Lung (tissue), 12 donors: ENCODE results near the gene TMEM17. TPM values are rescaled to one million over a fixed set of nuclear protein-coding genes. Genes with fewer than 3 reads are reported as not detected.

ENCODE experiments used
- ATAC-seq: fragments of 200-7000 bp; cut with Tn5 transposase; one replicate; pipeline ENCODE4 v1.9.1; 2020; ENCODE audit warnings: moderate number of reproducible peaks; ENCODE audit not compliant: insufficient read depth, low FRiP score
- DNase-seq, 3 donors: peaks; one replicate each; pipeline ENCODE4 v3.0.0-alpha.2; 2013 to 2017
- H3K27ac ChIP-seq, 2 donors: one replicate each; pipeline ENCODE4 v1.5.1; 2013; ENCODE audit warnings: mild to moderate bottlenecking in 2 of 2, moderate library complexity in 2 of 2, control low read depth in 1 of 2, inconsistent platforms in 1 of 2, low read depth in 1 of 2, low read length in 1 of 2
- H3K27me3 ChIP-seq, 3 donors: one replicate each; pipeline ENCODE4 v1.5.1; 2013; ENCODE audit warnings: low read length in 2 of 3; ENCODE audit not compliant: control insufficient read depth in 3 of 3, insufficient read depth in 3 of 3
- H3K36me3 ChIP-seq, 4 donors: one replicate each; pipeline ENCODE4 v1.5.1; 2013; ENCODE audit warnings: low read length in 4 of 4, mild to moderate bottlenecking in 1 of 4, moderate library complexity in 1 of 4; ENCODE audit not compliant: control insufficient read depth in 4 of 4, insufficient read depth in 4 of 4
- H3K4me1 ChIP-seq, 5 donors: one replicate each; pipeline ENCODE4 v1.5.1; 2013; ENCODE audit warnings: low read length in 5 of 5, mild to moderate bottlenecking in 2 of 5, moderate library complexity in 1 of 5; ENCODE audit not compliant: control insufficient read depth in 5 of 5, insufficient read depth in 5 of 5
- H3K4me3 ChIP-seq: one replicate; pipeline ENCODE4 v1.5.1; 2013; ENCODE audit warnings: mild to moderate bottlenecking, control low read depth, moderate library complexity
- H3K9ac ChIP-seq, 2 donors: one replicate each; pipeline ENCODE4 v1.5.1; 2013; ENCODE audit warnings: low read length in 2 of 2, control low read depth in 1 of 2; ENCODE audit not compliant: insufficient read depth in 1 of 2
- H3K9me3 ChIP-seq, 4 donors: one replicate each; pipeline ENCODE4 v1.5.1; 2013; ENCODE audit warnings: low read length in 3 of 4, mild to moderate bottlenecking in 1 of 4, moderate library complexity in 1 of 4; ENCODE audit not compliant: control insufficient read depth in 4 of 4, insufficient read depth in 3 of 4
- WGBS, 2 donors: extraction: QIAGEN DNeasy Blood & Tissue Kit; methylation state at CpG; one replicate each; pipeline ENCODE4 v1.1.7; 2013; 5-methylcytosine and 5-hydroxymethylcytosine counted together
- polyA plus RNA-seq, 2 donors: library from polyadenylated mRNA; stranded (reverse); fragments of 200-250 nt; gene quantifications; one replicate each; pipeline ENCODE4 v1.2.1, GENCODE V29; 2013
- total RNA-seq, 2 donors: library from RNA; depleted of rRNA in 1 of 2; stranded (reverse); fragments of >200 nt in 1 of 2; gene quantifications; one replicate each; pipeline ENCODE4 v1.2.1, GENCODE V29; 2014 to 2021
- TF ChIP-seq, protein P1 (sequence below): IDR thresholded peaks from 2 replicates; pipeline ENCODE4 v1.5.1; 2012; ENCODE audit warnings: mild to moderate bottlenecking; ENCODE audit errors: control extremely low read depth, extremely low read depth
- donor health status: control.
- donor health status: control.
- donor health status: Bipolar disorder and iron deficiency.
- donor health status: healthy.
- donor health status: DM: yes; HTN: yes; CAD: no.

The TMEM17 gene
- total and polyA plus RNA-seq, 4 donors, result 1.6 to 3.9 (median 2.7) TPM

DNA sequence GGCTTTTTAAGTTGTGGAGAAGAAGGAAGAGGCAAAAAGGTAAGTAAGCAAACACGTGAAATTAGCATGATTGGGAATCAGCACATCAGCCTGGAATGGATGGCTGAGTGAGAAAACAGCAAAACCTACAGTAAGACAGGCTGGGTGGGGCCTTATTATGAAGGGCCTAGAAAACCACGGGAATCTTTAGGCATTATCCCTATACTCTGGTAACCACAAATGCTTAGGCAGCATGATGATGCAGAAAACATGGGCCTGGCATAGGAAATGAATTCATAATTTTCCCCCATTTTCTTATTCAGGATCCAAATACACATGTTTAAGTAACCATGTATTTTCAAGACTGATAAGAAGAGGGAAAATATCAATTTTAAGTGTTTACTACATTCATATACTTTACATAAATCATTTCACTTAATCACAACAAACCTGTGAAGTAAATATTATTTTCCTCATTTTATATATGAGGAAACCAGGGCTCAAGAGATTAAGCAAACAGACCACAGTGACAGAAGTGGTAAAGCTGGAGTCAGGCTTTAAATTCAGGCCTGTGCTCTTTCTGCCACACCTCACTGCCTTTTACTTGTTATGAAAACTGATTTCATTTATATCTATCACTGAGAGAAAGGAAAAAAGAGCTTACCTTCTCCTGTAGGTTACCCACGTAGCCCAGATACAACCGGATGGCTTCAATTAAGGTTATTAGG, 4.0 kb downstream of the TMEM17 start:
- WGBS, 2 donors, result 60 to 65% methylated on average over 4 of the region's 4 CpGs

DNA sequence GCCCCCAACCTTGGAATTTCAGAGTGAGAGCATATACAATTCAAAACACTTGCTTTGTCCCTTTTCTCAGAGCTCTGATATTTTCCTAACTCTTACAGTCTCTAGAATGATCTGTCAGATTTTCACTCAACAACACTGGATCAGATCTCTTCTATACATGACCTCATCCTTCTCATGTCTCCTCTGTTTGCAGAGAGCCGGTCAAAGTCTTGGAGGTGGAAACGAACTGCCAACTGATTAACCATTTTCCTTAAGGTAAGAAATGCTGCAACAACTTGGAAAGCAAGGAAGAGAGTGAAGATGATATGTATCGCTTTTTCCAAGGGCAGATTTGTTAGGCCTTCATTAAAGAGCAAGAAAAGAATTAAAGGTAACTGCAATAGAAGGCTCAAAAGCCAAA, 4.9 kb downstream of the TMEM17 start:
- WGBS, 2 donors, result 87 to 92% methylated on average over 3 of the region's 3 CpGs
- H3K4me1 ChIP-seq, result peaks cover 0 to 13% (median 0%) of the 10 kb centered on the region in 5 donors
- TF ChIP-seq, protein P1, sequence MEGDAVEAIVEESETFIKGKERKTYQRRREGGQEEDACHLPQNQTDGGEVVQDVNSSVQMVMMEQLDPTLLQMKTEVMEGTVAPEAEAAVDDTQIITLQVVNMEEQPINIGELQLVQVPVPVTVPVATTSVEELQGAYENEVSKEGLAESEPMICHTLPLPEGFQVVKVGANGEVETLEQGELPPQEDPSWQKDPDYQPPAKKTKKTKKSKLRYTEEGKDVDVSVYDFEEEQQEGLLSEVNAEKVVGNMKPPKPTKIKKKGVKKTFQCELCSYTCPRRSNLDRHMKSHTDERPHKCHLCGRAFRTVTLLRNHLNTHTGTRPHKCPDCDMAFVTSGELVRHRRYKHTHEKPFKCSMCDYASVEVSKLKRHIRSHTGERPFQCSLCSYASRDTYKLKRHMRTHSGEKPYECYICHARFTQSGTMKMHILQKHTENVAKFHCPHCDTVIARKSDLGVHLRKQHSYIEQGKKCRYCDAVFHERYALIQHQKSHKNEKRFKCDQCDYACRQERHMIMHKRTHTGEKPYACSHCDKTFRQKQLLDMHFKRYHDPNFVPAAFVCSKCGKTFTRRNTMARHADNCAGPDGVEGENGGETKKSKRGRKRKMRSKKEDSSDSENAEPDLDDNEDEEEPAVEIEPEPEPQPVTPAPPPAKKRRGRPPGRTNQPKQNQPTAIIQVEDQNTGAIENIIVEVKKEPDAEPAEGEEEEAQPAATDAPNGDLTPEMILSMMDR, result no peak
- H3K27ac ChIP-seq, result no peak overlapping the region
- H3K4me3 ChIP-seq, result no peak overlapping the region
- ATAC-seq (no peak), DNase-seq (no peak)
- H3K27me3 ChIP-seq, result no peaks in the 10 kb centered on the region
- peaks cover 0 to 6% (median 0%) of the 10 kb centered on the region in 4 donors for H3K36me3 ChIP-seq
- no peak overlapping the region for H3K9ac ChIP-seq
- no peaks in the 10 kb centered on the region for H3K9me3 ChIP-seq

More for the DNA sequence above, 4.0 kb downstream of the TMEM17 start:
- H3K27ac ChIP-seq, result no peak overlapping the region
- no peaks in the 10 kb centered on the region for H3K9me3 ChIP-seq
- DNase-seq (no peak), ATAC-seq (no peak)
- TF ChIP-seq, protein P1, result no peak
- no peak overlapping the region for H3K4me3 ChIP-seq
- peaks cover 0 to 12% (median 0%) of the 10 kb centered on the region in 5 donors for H3K4me1 ChIP-seq
- H3K9ac ChIP-seq, result no peak overlapping the region
- H3K36me3 ChIP-seq, result peaks cover 0 to 6% (median 0%) of the 10 kb centered on the region in 4 donors
- H3K27me3 ChIP-seq, result no peaks in the 10 kb centered on the region

DNA sequence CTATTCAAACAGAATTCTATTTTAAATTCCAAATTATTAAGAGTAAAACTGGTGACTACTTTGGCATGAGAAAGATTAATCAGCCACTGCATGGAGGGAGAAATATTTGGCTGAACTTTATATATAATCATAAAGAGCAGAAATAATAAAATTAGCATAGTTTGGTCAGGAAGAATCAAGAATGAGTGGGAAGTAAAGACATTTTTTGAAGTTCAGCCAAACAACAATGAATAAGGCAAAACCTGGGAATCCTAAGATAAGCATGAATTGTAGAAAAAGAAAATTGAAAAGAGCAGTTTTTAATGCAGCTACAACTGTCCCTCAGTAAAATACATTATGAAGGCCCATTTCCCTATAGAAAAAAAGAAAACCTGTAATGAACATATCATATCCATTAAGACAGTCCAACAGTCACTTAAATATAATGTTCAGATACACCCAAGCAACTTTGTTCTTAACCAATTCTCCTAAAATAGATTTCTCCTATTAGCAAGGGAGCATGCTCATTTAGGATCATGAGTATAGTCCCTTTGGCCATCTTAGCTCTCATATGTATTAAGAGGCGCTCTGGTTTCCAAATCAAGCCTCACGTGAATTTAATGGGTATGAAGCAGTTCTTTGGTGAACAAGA, 6.5 kb downstream of the TMEM17 start:
- H3K4me3 ChIP-seq, result no peak overlapping the region
- no peak overlapping the region for H3K27ac ChIP-seq
- peaks cover 0 to 6% (median 0%) of the 10 kb centered on the region in 4 donors for H3K36me3 ChIP-seq
- H3K9me3 ChIP-seq, result no peaks in the 10 kb centered on the region
- H3K27me3 ChIP-seq, result no peaks in the 10 kb centered on the region
- no peak overlapping the region for H3K9ac ChIP-seq
- no peak for DNase-seq
- WGBS, 2 donors, result 72 to 95% methylated on average over 2 of the region's 2 CpGs
- H3K4me1 ChIP-seq, result peaks cover 0 to 25% (median 5%) of the 10 kb centered on the region in 5 donors
- TF ChIP-seq, protein P1, result no peak
- no peak for ATAC-seq
